Measurements from ENCODE around the gene TMIE.
"Not testable (repeated sequence)": the region's sequence is repeated elsewhere in the genome, so short reads cannot be mapped to it uniquely, and the experiment has no call there.

The TMIE gene

DNA sequence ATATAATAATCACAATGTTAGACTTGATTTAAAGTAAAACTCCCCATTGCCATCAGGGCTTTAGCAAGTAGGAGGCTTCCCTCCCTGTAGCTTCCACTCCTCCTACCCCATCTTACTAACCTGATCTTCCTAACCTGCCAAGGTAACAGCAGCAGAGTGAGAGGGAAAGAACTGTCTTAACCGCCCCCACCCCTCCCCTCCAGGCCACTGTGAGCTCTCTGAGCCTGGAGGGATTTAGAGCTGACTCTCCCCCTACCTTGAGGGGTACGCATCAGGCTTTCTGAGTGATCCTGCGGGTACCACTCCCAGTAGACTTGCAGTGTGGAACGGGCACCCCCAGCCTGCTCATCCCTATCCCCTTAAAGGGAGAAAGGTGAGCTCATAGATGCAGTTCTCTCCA, 27.8 kb downstream of the TMIE start:
- DNase-seq, result no peak

DNA sequence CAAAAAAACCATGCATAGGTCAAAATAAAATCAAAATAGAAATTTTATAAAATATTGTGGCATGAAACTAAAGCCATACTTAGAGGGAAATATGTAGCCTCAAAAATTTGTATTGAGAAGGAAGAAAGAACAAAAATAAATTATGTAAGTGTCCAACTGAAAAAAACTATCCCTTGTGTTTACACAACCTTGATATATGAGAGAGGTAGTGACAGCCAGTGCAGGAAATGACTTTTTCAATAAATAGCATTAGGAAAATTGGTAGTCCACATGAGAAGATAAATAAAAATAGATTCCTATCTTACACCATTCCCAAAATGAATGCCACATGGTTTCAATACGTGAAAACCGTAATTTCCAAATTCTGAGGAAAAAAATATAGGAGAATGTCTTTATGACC, 29.6 kb downstream of the TMIE start:
- no peak for DNase-seq

GRCh38 chr3:46731795-46732194, 30.6 kb downstream of the TMIE start:
- no peak for DNase-seq

DNA sequence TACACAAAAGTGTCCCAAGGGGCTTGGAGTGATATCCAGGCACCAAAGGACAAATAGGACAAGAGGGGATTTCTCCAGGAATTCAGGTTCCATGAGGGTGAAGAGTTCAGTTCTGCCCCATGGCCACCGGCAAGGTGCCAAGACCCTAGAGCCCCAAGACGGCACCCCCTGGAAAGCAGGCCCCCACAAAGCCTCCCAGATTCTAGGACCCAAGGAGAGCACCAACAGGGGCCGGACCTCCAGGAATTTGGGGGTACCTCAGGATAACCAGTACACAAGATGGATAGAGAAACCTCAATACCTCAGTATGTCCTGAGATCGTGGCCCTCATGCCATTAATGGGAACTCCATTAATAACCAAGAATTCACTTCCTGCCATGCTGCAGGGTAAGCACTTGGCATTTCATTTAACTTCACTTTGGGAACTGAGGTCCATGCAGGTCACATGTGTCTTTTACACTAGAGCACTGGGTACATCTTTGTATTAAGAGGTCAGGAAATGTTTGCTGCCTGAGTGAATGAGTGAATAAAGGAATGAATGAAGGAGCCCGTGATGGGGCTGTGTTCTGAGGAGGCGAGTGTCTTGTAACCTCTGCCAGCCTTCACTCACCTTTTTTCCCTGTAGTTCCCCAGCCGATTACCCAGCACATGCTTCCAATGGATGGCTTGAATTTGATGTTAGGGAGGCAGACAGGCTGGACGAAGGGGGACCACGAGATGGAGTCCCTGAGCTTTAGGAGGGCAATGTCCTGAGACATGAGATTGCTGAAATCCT, 32.0 kb downstream of the TMIE start:
- DNase-seq, result no peak

DNA sequence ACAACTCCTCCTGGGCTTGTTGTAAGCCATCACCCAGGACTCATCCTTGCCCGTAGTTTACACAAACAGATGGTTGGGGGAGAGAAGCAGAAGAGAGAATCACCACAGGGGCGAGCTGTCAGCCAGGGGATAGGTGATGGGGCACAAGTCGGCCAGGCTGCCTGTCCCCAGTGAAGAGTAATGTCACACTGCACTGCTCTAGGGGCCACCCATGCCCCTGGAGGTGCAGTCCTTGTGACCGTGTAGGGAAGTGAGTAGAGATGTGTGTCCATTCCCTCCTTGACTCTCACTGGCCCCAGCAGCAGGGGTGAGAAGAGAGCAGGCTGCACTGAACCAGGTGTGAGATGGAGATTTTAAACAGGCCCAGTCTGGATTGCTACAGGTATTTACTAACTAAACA, 33.6 kb downstream of the TMIE start:
- DNase-seq, result no peak

GRCh38 chr3:46736006-46736872, 35.0 kb downstream of the TMIE start:
- no peak for DNase-seq

- DNase-seq, result no peak
Measured at GRCh38 chr3:46737329-46737731, 36.1 kb downstream of the TMIE start.

GRCh38 chr3:46739565-46739964, 38.4 kb downstream of the TMIE start:
- not testable (repeated sequence) for DNase-seq

- no peak for DNase-seq
Measured at GRCh38 chr3:46742992-46743585, 41.9 kb downstream of the TMIE start.

- no peak for DNase-seq
Measured at GRCh38 chr3:46746711-46747110, 45.5 kb downstream of the TMIE start.

DNA sequence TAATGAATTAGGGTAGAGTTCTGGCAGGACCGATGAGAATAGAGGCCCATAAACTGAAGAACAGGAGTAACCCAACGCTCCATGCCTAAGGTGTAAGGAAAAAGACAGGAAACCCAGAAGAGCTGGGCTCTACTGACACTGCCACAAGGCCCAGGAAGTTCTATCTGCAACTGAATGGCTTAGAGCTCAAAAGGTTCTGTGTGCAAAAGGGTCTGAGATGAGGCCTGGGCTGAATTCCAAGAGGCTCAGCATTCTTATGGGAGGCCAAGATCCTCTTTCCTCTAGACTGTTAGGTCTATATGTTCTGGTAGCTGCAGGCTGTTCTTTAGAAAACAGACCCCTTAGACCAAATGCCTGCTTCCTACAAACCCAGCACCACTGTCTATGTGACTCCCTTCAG, 47.0 kb downstream of the TMIE start:
- no peak for DNase-seq

- DNase-seq, result no peak
Measured at GRCh38 chr3:46749129-46749528, 47.9 kb downstream of the TMIE start.

GRCh38 chr3:46750555-46751038, 49.4 kb downstream of the TMIE start:
- DNase-seq, result no peak

DNA sequence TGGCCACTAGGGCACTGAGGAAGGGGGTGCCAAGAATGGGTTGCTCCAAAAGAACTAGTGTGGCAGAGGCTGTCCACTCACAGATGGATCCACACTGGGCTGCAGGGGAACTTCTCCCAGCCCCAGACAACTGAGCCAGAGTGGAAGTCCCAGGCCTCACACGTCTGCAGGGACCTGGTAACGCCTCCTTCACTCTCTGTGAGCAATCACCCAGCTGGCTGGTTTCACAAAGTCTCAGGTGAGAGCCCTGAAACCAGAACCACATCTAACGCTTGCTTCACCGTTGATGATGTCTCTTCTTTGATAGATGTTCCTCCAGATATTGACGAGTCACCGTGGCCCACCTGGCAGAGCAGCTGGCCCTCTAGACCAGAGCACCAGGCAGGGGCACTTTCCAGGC, 51.9 kb downstream of the TMIE start:
- not testable (repeated sequence) for DNase-seq

DNA sequence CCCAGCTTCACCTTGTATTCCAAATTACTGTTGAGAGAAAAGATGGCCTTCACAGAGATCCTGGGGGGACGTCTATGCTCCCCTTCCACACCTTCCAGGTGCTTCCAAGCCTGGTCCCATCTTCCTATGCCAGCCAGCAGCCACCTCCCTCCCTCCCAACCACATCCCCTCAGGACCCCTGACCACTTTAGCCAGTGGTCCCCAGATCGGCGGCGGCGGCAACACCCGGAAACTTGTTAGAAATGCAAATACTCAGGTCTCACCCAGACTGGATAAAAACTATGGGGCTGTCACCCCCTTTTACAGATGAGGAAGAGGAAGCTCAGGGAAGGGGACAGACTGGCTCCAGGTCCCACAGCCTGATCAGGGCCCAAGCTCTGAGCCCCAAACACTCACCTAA, 54.5 kb downstream of the TMIE start:
- DNase-seq, result no peak

GRCh38 chr3:46756642-46757041, 55.5 kb downstream of the TMIE start:
- DNase-seq, result no peak

DNA sequence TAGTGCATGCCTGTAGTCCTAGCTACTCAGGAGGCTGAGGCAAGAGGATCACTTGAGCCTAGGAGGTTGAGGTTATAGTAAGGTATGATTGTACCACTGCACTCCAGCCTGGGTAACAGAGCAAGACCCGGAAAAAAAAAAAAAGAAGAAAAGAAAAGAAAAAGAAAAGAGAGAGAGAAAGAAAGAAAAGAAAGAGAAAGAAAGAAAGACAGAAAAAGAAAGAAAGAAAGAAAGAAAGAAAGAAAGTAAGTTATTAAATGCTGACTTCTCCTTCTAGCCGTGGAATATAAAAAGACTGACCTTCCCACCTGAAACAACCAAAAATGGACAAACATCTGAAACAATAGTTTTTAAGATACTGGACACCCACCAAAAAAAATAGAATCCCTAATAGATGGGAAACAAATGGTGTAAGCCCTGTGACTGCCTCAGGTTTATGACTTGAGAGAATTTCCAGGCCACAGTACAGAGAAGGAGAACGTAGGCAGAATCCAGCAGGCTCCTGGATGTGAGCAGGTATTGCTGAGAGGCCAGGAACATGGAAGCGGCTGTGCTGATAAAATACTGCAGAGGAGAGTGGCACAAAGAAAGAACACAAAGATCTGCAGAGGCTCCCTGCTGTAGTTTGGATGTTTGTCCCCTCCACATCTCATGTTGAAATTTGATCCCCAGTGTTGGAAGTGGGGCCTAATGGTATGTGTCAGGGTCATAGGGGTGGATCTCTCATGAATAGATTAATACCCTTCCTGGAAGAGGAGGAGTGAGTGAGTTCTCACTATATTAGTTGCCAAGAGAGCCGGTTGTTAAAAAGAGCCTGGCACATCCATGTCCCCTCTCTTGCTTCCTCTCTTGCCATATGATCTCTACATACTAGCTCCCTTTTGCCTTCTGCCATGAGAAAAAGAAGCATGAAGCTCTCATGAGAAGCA, 58.3 kb downstream of the TMIE start:
- no peak for DNase-seq
